Epidermal melanocyte (primary cell): ENCODE results near the gene AGAP1.
"Not testable (repeated sequence)": the region's sequence is repeated elsewhere in the genome, so short reads cannot be mapped to it uniquely, and the experiment has no call there.

Experiments used
- DNase-seq: peaks from one replicate; pipeline ENCODE4 v3.0.0; 2011; ENCODE audit warnings: low spot score; ENCODE audit not compliant: insufficient read length

The AGAP1 gene

GRCh38 chr2:236085211-236085610, 591.4 kb downstream of the AGAP1 start:
- DNase-seq: no peak

GRCh38 chr2:236085647-236086046, 591.8 kb downstream of the AGAP1 start:
- DNase-seq: no peak

- no peak for DNase-seq
Observed at GRCh38 chr2:236086403-236086970, 592.6 kb downstream of the AGAP1 start.

- DNase-seq: no peak
Observed at GRCh38 chr2:236086971-236087465, 593.2 kb downstream of the AGAP1 start.

GRCh38 chr2:236088368-236089057, 594.7 kb downstream of the AGAP1 start:
- no peak for DNase-seq

- no peak for DNase-seq
Observed at GRCh38 chr2:236089271-236090026, 595.6 kb downstream of the AGAP1 start.

- DNase-seq: no peak
Observed at GRCh38 chr2:236090027-236090382, 596.2 kb downstream of the AGAP1 start.

GRCh38 chr2:236090826-236091225, 597.0 kb downstream of the AGAP1 start:
- DNase-seq: not testable (repeated sequence)

- DNase-seq: no peak
Observed at GRCh38 chr2:236092714-236093113, 598.9 kb downstream of the AGAP1 start.

- no peak for DNase-seq
Observed at GRCh38 chr2:236093134-236093533, 599.3 kb downstream of the AGAP1 start.

- DNase-seq: no peak
Observed at GRCh38 chr2:236095504-236095903, 601.7 kb downstream of the AGAP1 start.

- DNase-seq: no peak
Observed at GRCh38 chr2:236101311-236101950, 607.6 kb downstream of the AGAP1 start.

GRCh38 chr2:236102971-236103370, 609.1 kb downstream of the AGAP1 start:
- DNase-seq: no peak

- no peak for DNase-seq
Observed at GRCh38 chr2:236103981-236104380, 610.1 kb downstream of the AGAP1 start.

GRCh38 chr2:236105955-236106607, 612.2 kb downstream of the AGAP1 start:
- no peak for DNase-seq

- no peak for DNase-seq
Observed at GRCh38 chr2:236106761-236107160, 612.9 kb downstream of the AGAP1 start.

- DNase-seq: no peak
Observed at GRCh38 chr2:236107536-236107935, 613.7 kb downstream of the AGAP1 start.

GRCh38 chr2:236107942-236108625, 614.2 kb downstream of the AGAP1 start:
- DNase-seq: no peak

- DNase-seq: no peak
Observed at GRCh38 chr2:236109061-236109460, 615.2 kb downstream of the AGAP1 start.

GRCh38 chr2:236109473-236109872, 615.6 kb downstream of the AGAP1 start:
- no peak for DNase-seq

GRCh38 chr2:236112466-236112865, 618.6 kb downstream of the AGAP1 start:
- DNase-seq: no peak
